SU-DHL-6 (cell line): Measurements from ENCODE around the gene USF2.

Source experiments
- EZH2phosphoT487 ChIP-seq: fragments of 200-600 bp; sonication (generic), shearing (Covaris generic); conservative IDR thresholded peaks from 2 replicates; pipeline ENCODE4 v1.6.1; 2018; ENCODE audit warnings: mild to moderate bottlenecking, antibody characterized with exemption, low read length, moderate library complexity, mixed read lengths
- TF ChIP-seq, protein P1 (sequence below): fragments of 200-600 bp; sonication (generic); IDR thresholded peaks from one replicate; pipeline ENCODE4 v1.5.1; 2017; ENCODE audit warnings: antibody characterized with exemption, mild to moderate bottlenecking, low read length, moderate library complexity; ENCODE audit not compliant: insufficient read depth, poor library complexity, severe bottlenecking

- TF ChIP-seq, protein P1, sequence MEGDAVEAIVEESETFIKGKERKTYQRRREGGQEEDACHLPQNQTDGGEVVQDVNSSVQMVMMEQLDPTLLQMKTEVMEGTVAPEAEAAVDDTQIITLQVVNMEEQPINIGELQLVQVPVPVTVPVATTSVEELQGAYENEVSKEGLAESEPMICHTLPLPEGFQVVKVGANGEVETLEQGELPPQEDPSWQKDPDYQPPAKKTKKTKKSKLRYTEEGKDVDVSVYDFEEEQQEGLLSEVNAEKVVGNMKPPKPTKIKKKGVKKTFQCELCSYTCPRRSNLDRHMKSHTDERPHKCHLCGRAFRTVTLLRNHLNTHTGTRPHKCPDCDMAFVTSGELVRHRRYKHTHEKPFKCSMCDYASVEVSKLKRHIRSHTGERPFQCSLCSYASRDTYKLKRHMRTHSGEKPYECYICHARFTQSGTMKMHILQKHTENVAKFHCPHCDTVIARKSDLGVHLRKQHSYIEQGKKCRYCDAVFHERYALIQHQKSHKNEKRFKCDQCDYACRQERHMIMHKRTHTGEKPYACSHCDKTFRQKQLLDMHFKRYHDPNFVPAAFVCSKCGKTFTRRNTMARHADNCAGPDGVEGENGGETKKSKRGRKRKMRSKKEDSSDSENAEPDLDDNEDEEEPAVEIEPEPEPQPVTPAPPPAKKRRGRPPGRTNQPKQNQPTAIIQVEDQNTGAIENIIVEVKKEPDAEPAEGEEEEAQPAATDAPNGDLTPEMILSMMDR: no peak
- no peak for TF ChIP-seq EZH2phosphoT487
These were observed 47.1 kb downstream of the USF2 start for GRCh38 chr19:35315883-35316282.
